GM12801 (cell line): ENCODE results near the gene FLVCR1.

ENCODE experiments used
- CTCF ChIP-seq: IDR thresholded peaks from one replicate; pipeline ENCODE4 v1.5.1; 2011; ENCODE audit warnings: control low read depth; ENCODE audit not compliant: insufficient read length; ENCODE audit errors: extremely low read depth

The FLVCR1 gene

GRCh38 chr1:212942679-212943392, 84.8 kb downstream of the FLVCR1 start:
- no peak for TF ChIP-seq CTCF

- no peak for TF ChIP-seq CTCF
Observed at GRCh38 chr1:212943393-212943710, 85.3 kb downstream of the FLVCR1 start.

- TF ChIP-seq CTCF: no peak
Observed at GRCh38 chr1:212944229-212944901, 86.3 kb downstream of the FLVCR1 start.

- TF ChIP-seq CTCF: no peak
Observed at GRCh38 chr1:212945056-212945455, 87.0 kb downstream of the FLVCR1 start.

- TF ChIP-seq CTCF: no peak
Observed at GRCh38 chr1:212945463-212946160, 87.5 kb downstream of the FLVCR1 start.

- TF ChIP-seq CTCF: no peak
Observed at GRCh38 chr1:212946872-212947271, 88.8 kb downstream of the FLVCR1 start.
